GM10266 (cell line): ENCODE measurements around the gene ASRGL1.
"Not testable (repeated sequence)": the region's sequence is repeated elsewhere in the genome, so short reads cannot be mapped to it uniquely, and the experiment has no call there.

Experiments
- DNase-seq: peaks from one replicate; pipeline ENCODE4 v3.0.0; 2012; ENCODE audit errors: extremely low spot score
- TF ChIP-seq, protein P1 (sequence below): IDR thresholded peaks from 2 replicates; pipeline ENCODE4 v1.5.1; 2012; ENCODE audit warnings: mild to moderate bottlenecking, low read depth; ENCODE audit not compliant: control insufficient read depth, insufficient read depth; ENCODE audit errors: missing control alignments

ASRGL1 gene

DNA sequence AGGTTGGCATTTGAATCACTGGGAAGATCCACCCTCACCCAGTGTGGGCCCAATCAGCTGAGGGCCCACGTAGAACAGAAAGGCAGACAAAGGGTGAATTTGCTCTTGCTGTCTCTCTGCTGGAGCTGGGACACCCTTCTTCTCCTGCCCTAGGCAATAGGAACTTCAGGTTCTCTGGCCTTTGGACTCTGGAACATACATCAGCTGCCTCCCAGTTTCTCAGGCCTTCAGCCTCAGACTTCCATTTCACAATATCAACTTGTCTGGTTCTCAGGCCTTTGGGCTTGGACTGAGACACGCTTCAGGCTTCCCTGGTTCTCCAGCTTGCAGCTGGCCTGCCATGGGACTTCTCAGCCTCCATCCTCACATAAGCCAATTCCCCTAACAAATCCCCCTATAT is 14.7 kb upstream of the ASRGL1 start:
- TF ChIP-seq, protein P1, sequence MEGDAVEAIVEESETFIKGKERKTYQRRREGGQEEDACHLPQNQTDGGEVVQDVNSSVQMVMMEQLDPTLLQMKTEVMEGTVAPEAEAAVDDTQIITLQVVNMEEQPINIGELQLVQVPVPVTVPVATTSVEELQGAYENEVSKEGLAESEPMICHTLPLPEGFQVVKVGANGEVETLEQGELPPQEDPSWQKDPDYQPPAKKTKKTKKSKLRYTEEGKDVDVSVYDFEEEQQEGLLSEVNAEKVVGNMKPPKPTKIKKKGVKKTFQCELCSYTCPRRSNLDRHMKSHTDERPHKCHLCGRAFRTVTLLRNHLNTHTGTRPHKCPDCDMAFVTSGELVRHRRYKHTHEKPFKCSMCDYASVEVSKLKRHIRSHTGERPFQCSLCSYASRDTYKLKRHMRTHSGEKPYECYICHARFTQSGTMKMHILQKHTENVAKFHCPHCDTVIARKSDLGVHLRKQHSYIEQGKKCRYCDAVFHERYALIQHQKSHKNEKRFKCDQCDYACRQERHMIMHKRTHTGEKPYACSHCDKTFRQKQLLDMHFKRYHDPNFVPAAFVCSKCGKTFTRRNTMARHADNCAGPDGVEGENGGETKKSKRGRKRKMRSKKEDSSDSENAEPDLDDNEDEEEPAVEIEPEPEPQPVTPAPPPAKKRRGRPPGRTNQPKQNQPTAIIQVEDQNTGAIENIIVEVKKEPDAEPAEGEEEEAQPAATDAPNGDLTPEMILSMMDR, result no peak
- DNase-seq, result no peak

DNA sequence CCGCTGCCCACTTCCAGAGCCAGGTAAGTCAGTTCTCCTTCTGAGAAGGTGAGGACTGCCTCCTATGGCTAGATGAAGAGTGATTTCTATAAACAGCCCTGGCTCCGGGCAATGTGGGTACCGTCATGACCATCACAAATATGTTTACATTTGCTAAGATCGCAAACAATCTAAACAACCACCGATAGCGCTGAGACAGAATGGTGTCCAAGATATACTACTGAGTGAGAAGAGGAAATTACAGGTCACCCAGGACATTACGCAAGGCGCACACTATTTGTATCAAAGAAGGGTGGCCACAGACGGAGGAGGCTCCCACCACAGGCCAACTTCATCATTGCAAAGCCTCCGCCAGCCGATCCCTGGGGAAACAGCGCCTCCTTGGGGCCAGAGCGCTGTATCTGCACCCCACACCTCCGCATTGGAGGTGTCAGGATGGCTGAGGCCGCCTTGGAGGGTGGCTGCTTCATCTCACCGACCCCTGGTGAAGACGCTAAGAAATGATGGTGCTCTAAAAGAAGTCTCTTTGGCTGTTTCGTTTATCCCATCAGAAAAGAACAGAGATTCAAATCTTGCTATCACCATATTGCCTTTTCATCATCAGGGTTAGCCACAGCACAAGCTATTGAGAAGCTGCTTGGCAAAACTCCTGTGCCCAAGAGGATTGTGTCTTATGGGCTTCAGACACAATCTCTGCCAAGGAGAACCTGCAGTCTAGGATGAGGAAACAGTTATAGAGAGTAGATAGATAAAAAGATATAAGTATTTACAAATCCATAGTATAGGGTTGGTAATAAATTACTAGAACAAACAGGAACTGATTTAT is 12.3 kb upstream of the ASRGL1 start:
- DNase-seq, result peak; percentile 52
- TF ChIP-seq, protein P1, result peak; percentile 63

DNA sequence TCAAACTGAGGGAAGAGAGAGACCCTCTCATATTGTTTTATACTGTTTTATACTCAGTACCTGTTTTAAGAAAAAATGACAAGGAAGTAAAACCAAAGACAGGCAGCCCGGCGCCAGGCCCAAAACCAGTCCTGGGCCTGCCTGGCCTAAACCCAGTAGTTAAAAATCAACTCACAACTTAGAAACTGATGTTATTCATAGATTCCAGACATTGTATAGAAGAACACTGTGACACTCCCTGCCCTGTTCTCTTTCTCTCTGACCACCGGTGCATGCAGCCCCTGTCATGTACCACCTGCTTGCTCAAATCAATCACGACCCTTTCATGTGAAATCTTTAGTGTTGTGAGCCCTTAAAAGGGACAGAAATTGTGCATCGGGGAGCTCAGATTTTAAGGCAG is 11.5 kb upstream of the ASRGL1 start:
- DNase-seq, result not testable (repeated sequence)

DNA sequence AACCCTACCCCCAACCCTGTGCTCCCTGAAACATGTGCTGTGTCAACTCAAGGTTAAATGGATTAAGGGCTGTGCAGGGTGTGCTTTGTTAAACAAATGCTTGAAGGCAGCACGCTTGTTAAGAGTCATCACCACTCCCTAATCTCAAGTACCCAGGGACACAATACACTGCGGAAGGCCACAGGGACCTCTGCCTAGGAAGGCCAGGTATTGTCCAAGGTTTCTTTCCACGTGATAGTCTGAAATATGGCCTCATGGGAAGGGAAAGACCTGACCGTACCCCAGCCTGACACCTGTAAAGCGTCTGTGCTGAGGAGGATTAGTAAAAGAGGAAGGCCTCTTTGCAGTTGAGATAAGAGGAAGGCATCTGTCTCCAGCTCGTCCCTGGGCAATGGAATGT is 10.5 kb upstream of the ASRGL1 start:
- not testable (repeated sequence) for DNase-seq

DNA sequence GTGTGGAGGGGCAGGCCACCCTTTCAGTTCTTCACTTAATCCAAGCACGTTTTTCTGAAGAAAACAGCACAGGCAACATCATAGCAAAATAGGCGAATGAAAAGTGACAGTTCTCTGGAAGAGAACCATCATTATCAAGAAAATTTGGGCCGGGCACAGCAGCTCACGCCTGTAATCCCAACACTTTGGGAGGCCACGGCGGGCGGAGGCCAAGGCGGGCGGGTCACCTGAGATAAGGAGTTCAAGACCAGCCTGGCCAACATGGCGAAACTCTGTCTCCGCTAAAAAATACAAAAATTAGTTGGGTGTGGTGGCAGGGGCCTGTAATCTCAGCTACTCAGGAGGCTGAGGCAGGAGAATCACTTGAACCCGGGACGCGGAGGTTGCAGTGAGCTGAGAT is 9.7 kb upstream of the ASRGL1 start:
- not testable (repeated sequence) for DNase-seq

DNA sequence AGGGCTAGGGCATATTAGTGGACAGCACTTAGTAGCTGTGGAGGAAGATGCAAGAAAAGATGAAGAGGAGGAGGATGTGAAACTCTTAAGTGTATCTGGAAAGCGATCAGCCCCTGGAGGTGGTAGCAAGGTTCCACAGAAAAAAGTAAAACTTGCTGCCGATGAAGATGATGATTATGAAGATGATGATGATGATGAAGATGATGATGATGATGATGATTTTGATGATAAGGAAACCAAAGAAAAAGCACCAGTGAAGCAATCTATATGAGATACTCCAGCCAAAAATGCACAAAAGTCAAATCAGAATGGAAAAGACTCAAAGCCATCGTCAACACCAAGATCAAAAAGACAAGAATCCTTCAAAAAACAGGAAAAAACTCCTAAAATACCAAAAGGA is 6.0 kb upstream of the ASRGL1 start:
- DNase-seq, result not testable (repeated sequence)

DNA sequence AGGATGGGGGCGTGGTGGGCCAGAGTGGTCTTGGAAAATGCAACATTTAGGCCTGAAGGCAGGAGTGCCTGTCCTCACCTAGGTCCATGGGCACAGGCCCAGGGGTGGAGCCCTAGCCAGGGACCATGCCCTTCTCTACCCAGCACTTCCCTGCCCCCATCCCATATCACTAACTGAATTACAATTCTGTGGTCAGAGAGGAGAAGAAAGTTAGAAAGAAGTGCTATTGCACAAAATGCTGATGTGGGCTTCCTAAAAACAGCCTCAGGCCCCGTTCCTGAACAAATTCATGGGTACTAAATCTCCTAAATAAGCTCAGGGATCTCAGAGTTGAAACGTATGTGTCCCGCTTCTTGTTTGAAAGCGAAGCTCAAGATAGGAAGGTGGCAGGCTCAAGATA is 3.5 kb upstream of the ASRGL1 start:
- DNase-seq, result no peak
- TF ChIP-seq, protein P1, result no peak

DNA sequence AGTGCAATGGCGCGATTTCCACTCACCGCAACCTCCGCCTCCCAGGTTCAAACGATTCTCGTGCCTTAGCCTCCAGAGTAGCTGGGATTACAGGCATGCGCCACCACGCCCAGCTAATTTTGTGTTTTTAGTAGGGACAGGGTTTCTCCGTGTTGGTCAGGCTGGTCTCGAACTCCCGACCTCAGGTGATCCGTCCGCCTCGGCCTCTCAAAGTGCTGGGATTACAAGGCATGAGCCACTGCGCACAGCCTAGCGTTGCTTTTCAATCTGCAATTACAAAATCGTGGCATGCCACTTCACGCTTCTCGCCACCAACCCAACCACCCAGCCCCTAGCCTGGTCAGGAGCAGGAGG is 322 bp upstream of the ASRGL1 start:
- not testable (repeated sequence) for DNase-seq

DNA sequence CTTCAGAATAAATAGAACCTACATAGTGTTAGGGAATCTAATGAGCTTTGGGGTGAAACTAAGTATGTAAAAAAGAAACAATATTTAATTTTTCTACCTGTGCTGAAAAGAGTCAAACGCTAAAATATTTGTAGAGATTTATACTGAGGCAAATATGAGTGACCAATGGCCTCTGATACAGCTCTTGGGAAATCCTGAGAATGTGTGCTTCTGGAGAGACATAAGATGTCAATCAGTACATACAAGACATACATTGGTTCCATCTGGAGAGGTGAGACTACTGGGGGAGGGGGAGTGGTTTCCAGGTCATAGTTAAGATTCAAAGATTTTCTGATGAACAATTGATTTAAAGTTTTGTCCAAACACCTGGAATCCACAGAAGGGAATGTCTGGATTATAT is 970 bp downstream of the ASRGL1 start:
- TF ChIP-seq, protein P1, result no peak
- DNase-seq, result no peak

DNA sequence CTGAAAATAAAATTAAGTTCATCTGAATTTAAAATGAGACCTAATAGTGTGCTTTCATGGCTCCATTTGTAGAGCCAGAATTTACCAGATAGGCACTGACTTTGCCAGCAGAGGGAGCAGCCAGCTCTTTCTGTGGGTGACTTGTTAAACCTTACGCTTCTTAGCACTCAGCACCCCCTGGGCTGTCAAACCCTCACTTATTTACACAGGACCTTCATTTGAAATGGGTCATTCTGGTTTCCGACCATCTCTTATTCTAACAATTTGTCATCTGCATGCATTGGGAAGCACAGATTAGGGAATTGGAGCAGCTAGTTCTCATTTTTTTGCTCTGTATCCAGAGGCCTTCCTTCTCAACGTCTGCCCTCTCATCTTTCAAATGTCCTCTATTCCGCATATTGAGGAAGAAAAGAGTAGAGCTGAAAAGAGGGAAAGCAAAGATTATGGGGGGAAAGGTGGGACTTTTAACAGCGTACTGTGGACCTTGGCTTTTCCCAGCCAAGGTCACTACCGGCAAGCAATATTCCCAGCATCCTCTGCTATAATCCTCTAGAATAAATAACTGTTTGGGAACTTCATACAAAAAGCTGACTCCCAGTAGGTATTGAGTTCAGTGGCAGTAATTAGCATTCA is 3.1 kb downstream of the ASRGL1 start:
- TF ChIP-seq, protein P1, result peak; percentile 73
- DNase-seq, result peak; percentile 61
